COLO668 (cell line): ENCODE data around the gene GRAMD4.
"Not testable (repeated sequence)": the region's sequence is repeated elsewhere in the genome, so short reads cannot be mapped to it uniquely, and the experiment has no call there.

Experiments
- DNase-seq: peaks from one replicate; lab custom pipeline; 2025; ENCODE audit not compliant: unreplicated experiment; lab: John Stamatoyannopoulos, UW

The GRAMD4 gene

DNA sequence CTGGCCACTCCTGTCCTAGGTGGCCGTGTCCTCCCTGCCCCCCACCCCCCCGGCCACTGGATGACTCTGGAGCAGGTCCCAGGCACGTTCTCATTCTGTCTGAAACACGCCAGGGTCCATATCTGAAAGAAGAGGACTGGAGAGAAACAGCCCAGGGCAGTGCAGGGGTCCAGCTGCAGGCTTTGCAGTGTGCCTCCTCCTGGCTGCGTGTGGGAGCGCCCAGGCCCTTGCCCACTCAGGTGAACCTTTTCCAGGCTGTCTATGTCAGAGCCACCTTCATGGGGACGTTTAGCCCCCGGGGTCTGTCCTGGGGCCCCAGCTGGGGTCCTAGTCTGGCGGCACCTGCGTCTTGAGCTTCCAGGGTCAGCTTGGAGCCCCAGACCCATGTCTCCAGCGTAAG lies 15.6 kb downstream of the GRAMD4 start:
- DNase-seq = no peak

- peak; percentile 25 for DNase-seq
Measured at GRCh38 chr22:46636221-46637002, 16.2 kb downstream of the GRAMD4 start.

GRCh38 chr22:46637711-46638600 lies 17.8 kb downstream of the GRAMD4 start:
- DNase-seq = no peak

- peak; percentile 97 for DNase-seq
Measured at GRCh38 chr22:46638601-46639431, 18.6 kb downstream of the GRAMD4 start.

GRCh38 chr22:46639843-46640242 lies 19.7 kb downstream of the GRAMD4 start:
- no peak for DNase-seq

GRCh38 chr22:46640293-46641055 lies 20.3 kb downstream of the GRAMD4 start:
- no peak for DNase-seq

GRCh38 chr22:46641811-46642266 lies 21.7 kb downstream of the GRAMD4 start:
- DNase-seq = no peak

DNA sequence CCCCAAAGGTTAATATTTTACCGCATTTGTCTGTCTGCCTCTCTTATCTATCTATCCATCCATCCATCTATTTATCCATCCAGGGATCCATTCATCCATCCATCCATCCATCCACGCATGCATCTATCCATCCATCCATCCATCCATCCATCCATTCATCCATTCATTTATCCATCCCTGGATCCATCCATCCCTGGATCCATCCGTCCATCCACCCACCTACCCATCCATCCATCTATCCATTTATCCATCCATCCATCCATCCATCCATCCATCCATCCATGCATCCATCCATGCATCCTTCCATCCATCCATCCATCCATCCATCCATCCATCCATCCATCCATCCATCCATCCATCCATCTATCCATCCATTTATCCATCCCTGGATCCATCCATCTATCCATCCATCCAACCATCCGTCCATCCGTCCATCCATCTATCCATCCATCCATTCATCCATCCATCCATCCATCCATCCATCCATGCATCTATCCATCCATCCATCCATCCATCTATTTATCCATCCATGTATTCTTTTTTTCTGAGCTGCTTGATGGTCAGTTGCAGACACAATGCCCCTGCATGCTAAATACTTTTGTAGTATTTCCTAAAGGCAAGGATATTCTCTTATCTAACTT lies 22.8 kb downstream of the GRAMD4 start:
- not testable (repeated sequence) for DNase-seq

DNA sequence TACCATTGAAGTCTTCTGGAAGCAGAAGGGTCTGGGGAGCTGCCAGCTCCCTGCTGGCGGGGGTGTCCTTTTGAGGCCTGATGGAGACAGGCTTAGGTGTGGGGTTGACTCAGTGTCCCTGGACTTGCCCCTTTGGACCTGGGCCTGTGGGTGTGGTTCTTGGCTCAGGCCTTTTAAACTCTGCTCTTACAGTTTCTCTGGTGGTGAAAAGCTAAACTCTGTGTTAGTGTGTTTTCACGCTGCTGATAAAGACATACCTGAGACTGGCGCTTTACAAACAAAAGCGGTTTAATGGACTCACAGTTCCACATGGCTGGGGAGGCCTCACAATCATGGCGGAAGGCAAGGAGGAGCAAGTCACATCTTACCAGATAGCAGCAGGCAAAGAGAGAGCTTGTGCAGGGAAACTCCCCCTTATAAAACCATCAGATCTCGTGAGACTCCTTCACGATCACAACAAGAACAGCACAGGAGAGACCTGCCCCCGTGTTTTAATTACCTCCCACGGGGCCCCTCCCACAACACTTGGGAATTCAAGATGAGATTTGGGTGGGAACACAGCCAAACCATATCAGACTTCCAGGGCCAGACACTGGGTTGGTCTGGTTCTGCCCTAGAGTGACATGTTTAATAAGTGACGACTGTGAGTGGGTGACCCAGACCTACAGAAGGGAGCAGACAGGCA lies 26.5 kb downstream of the GRAMD4 start:
- no peak for DNase-seq

DNA sequence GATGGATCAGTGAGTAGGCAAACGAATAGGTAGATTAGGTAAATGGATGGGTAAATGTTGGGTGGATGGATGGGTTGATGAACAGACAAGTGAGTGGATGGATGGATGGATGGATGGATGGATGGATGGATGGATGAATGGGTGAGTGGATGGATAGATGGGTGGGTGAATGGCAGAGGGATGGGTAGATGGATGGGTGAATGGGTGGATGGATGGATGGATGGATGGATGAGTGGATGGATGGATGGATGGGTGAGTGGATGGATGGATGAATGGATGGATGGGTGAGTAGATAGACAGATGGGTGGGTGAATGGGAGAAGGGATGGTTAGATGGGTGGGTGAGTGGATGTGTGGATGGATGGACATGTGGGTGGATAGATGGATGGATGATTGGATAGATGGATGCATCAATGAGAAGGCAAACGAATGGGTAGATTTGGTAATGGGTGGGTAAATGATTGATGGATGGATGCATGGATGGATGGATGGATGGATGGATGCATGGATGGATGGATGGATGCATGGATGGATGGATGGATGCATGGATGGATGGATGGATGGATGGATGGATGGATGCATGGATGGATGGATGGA lies 28.1 kb downstream of the GRAMD4 start:
- DNase-seq = not testable (repeated sequence)

GRCh38 chr22:46649141-46650077 lies 29.2 kb downstream of the GRAMD4 start:
- peak; percentile 71 for DNase-seq

GRCh38 chr22:46650078-46650810 lies 30.1 kb downstream of the GRAMD4 start:
- no peak for DNase-seq

GRCh38 chr22:46651316-46651715 lies 31.1 kb downstream of the GRAMD4 start:
- no peak for DNase-seq

DNA sequence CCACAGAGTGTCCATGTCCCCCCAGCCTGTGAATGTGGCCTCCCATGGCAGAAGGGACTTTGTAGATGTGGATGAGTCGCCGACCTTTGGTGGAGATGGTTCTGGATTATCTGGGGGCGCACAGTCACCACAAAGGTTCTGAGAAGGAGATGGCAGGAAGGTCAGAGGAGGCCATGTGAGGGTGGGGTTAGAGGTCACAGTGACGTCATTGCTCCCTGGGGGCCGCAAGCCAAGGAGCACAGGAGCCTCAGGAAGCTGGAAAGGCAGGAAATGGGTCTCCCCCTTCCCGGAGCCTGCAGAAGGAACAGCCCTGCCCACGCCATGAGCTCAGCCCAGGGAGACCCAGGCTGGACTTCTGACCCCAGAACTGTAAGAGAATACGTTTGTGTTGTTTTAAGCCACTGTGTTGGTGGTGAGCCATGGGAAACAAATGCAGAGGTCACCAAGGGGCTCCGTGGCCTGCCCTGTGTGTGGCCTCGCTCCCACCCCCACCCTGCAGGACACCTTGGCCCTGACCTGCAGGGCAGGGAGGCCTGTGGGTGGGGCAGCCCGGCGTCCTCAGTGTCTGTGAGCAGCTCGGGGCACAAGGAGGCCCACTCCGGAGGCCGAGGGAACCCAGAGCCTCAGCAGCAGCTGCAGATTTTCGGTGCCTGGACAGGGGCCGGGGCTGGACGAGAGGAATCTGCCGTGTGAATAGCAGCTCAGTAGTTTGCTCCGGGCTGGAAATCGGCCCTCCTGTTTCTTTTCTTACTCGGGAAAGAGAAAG lies 32.1 kb downstream of the GRAMD4 start:
- peak; percentile 30 for DNase-seq

GRCh38 chr22:46652847-46653331 lies 32.7 kb downstream of the GRAMD4 start:
- peak; percentile 82 for DNase-seq

DNA sequence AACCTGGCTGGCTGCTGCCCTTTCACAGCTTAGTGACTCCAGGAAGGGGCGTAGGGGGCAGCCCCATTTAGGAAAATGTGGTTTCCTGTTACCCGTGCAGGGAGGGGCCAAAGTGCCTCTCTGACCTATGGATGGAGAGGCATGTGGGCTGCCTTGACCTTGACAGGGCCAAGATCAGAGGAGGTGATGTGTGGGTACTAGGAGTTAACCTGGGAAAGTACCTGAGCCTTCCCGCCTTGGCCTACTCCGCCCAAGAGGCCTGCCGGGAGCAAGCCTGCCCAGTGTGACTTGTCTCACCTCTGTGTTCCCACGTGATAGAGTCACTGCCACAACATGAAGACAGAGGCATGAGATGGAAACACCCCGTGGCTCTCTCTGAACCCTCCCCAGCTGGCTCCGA lies 33.4 kb downstream of the GRAMD4 start:
- DNase-seq = peak; percentile 22
